ENCODE data around the gene ZKSCAN4.

The ZKSCAN4 gene

GRCh38 chr6:28208111-28208659 is 43.9 kb downstream of the ZKSCAN4 start:
- no peak for DNase-seq

- no peak for DNase-seq
Measured at GRCh38 chr6:28207510-28208110, 44.5 kb downstream of the ZKSCAN4 start.

- DNase-seq = no peak
Measured at GRCh38 chr6:28206928-28207509, 45.0 kb downstream of the ZKSCAN4 start.

GRCh38 chr6:28206527-28206926 is 45.5 kb downstream of the ZKSCAN4 start:
- no peak for DNase-seq

GRCh38 chr6:28205879-28206278 is 46.2 kb downstream of the ZKSCAN4 start:
- DNase-seq = no peak

- DNase-seq = no peak
Measured at GRCh38 chr6:28203201-28203600, 48.9 kb downstream of the ZKSCAN4 start.

GRCh38 chr6:28200020-28200419 is 52.0 kb downstream of the ZKSCAN4 start:
- no peak for DNase-seq

All from CD4-positive, alpha-beta T cell treated with Interleukin-17A for 1 hour (primary cell).